Liver (tissue), 9 donors: ENCODE results near the gene NTMT1. TPM values are rescaled to one million over a fixed set of nuclear protein-coding genes. Genes with fewer than 3 reads are reported as not detected.

Experiments used
- DNase-seq: peaks from one replicate; pipeline ENCODE4 v3.0.0-alpha.2; 2017; ENCODE audit warnings: low spot score
- H3K27ac ChIP-seq, 2 donors: one replicate each; pipeline ENCODE4 v1.7.0; 2013; ENCODE audit warnings: inconsistent platforms in 2 of 2, low read length in 2 of 2, control low read depth in 1 of 2, low read depth in 1 of 2, mild to moderate bottlenecking in 1 of 2
- H3K27me3 ChIP-seq, 4 donors: one replicate each; pipeline versions ENCODE4 v1.6.1 to v1.7.0; 2013; ENCODE audit warnings: low read length in 3 of 4, inconsistent platforms in 1 of 4, mild to moderate bottlenecking in 1 of 4, moderate library complexity in 1 of 4; ENCODE audit not compliant: control insufficient read depth in 4 of 4, insufficient read depth in 4 of 4
- H3K36me3 ChIP-seq, 4 donors: one replicate each; pipeline versions ENCODE4 v1.6.1 to v1.7.0; 2013; ENCODE audit warnings: low read length in 3 of 4, mild to moderate bottlenecking in 3 of 4, low read depth in 1 of 4, moderate library complexity in 1 of 4; ENCODE audit not compliant: control insufficient read depth in 4 of 4, insufficient read depth in 3 of 4
- H3K4me1 ChIP-seq, 4 donors: one replicate each; pipeline versions ENCODE4 v1.6.1 to v1.7.0; 2013; ENCODE audit warnings: low read length in 3 of 4, mild to moderate bottlenecking in 3 of 4, moderate library complexity in 1 of 4; ENCODE audit not compliant: control insufficient read depth in 4 of 4, insufficient read depth in 4 of 4
- H3K4me3 ChIP-seq, 3 donors: one replicate each; pipeline versions ENCODE4 v1.6.1 to v1.7.0; 2013; ENCODE audit warnings: low read length in 3 of 3, control low read depth in 1 of 3, low read depth in 1 of 3, mild to moderate bottlenecking in 1 of 3
- H3K9ac ChIP-seq, 2 donors: one replicate each; pipeline ENCODE4 v1.7.0; 2013; ENCODE audit warnings: low read length in 2 of 2, mild to moderate bottlenecking in 2 of 2, moderate library complexity in 2 of 2, control low read depth in 1 of 2, low read depth in 1 of 2
- H3K9me3 ChIP-seq, 4 donors: one replicate each; pipeline versions ENCODE4 v1.6.1 to v1.7.0; 2013; ENCODE audit warnings: low read length in 3 of 4; ENCODE audit not compliant: control insufficient read depth in 4 of 4
- ATF3 ChIP-seq: IDR thresholded peaks from 2 replicates; pipeline ENCODE4 v1.6.1; 2016; ENCODE audit warnings: antibody characterized with exemption
- CTCF ChIP-seq: fragments of 150-350 bp; IDR thresholded peaks from 2 replicates; pipeline ENCODE4 v1.5.1; 2017; ENCODE audit warnings: improper control_type of control experiment, low read depth, low read length; ENCODE audit not compliant: missing input control
- EGR1 ChIP-seq, 2 donors: IDR thresholded peaks; 2 replicates each; pipeline ENCODE4 v1.6.1; 2016 to 2018; ENCODE audit warnings: antibody characterized with exemption in 2 of 2, low read depth in 2 of 2
- FOXA1 ChIP-seq: IDR thresholded peaks from 2 replicates; pipeline ENCODE4 v1.6.1; 2016; ENCODE audit warnings: antibody characterized with exemption
- FOXA2 ChIP-seq: IDR thresholded peaks from 2 replicates; pipeline ENCODE4 v1.6.1; 2016; ENCODE audit warnings: antibody characterized with exemption
- GABPA ChIP-seq, 2 donors: IDR thresholded peaks in 1 of 2; conservative IDR thresholded peaks in 1 of 2; 2 replicates each; pipeline ENCODE4 v1.6.1; 2016; ENCODE audit warnings: antibody characterized with exemption in 2 of 2, mild to moderate bottlenecking in 1 of 2, moderate library complexity in 1 of 2
- HNF4A ChIP-seq, 2 donors: conservative IDR thresholded peaks; 2 replicates each; pipeline ENCODE4 v1.6.1; 2016; ENCODE audit warnings: antibody characterized with exemption in 2 of 2, mild to moderate bottlenecking in 2 of 2
- HNF4G ChIP-seq: IDR thresholded peaks from 2 replicates; pipeline ENCODE4 v1.6.1; 2016; ENCODE audit warnings: antibody characterized with exemption
- JUND ChIP-seq, 2 donors: IDR thresholded peaks; 2 replicates each; pipeline ENCODE4 v1.6.1; 2016; ENCODE audit warnings: antibody characterized with exemption in 2 of 2
- MAX ChIP-seq: IDR thresholded peaks from 2 replicates; pipeline ENCODE4 v1.6.1; 2016; ENCODE audit warnings: antibody characterized with exemption
- NR2F2 ChIP-seq: IDR thresholded peaks from 2 replicates; pipeline ENCODE4 v1.6.1; 2016; ENCODE audit warnings: antibody characterized with exemption
- RAD21 ChIP-seq, 2 donors: IDR thresholded peaks; 2 replicates each; pipeline ENCODE4 v1.6.1; 2016; ENCODE audit warnings: antibody characterized with exemption in 2 of 2, mild to moderate bottlenecking in 2 of 2
- REST ChIP-seq: IDR thresholded peaks from 2 replicates; pipeline ENCODE4 v1.6.1; 2016; ENCODE audit warnings: antibody characterized with exemption, mild to moderate bottlenecking
- RXRA ChIP-seq, 2 donors: IDR thresholded peaks; 2 replicates each; pipeline ENCODE4 v1.6.1; 2017 to 2018; ENCODE audit warnings: antibody characterized with exemption in 2 of 2, mild to moderate bottlenecking in 1 of 2
- SP1 ChIP-seq: IDR thresholded peaks from 2 replicates; pipeline ENCODE4 v1.6.1; 2018; ENCODE audit warnings: antibody characterized with exemption, mild to moderate bottlenecking
- TAF1 ChIP-seq: conservative IDR thresholded peaks from 2 replicates; pipeline ENCODE4 v1.6.1; 2016; ENCODE audit warnings: antibody characterized with exemption, mild to moderate bottlenecking
- YY1 ChIP-seq: IDR thresholded peaks from 2 replicates; pipeline ENCODE4 v1.6.1; 2016; ENCODE audit warnings: antibody characterized with exemption, mild to moderate bottlenecking
- ZBTB33 ChIP-seq: IDR thresholded peaks from 2 replicates; pipeline ENCODE4 v1.6.1; 2016; ENCODE audit warnings: antibody characterized with exemption
- WGBS: extraction: QIAGEN DNeasy Blood & Tissue Kit; methylation state at CpG from one replicate; pipeline ENCODE4 v1.1.7; 2013; 5-methylcytosine and 5-hydroxymethylcytosine counted together
- polyA plus RNA-seq, 2 donors: library from polyadenylated mRNA; stranded (reverse) in 1 of 2; unstranded in 1 of 2; fragments of 200-250 nt in 1 of 2; fragments of >200 nt in 1 of 2; fragmentation: Nextera tagmentation in 1 of 2; extraction: Ambion mirVana in 1 of 2; gene quantifications; one replicate each; pipeline versions ENCODE4 v1.2.1 to v1.2.3, GENCODE V29; 2013 to 2015
- total RNA-seq, 2 donors: library from RNA; depleted of rRNA; stranded (reverse); fragments of >200 nt; gene quantifications; one replicate each; pipeline ENCODE4 v1.2.3, GENCODE V29; 2014
- donor health status: healthy.
- donor health status: healthy.
- donor health status: healthy.
- donor health status: healthy.
- donor health status: healthy.

The NTMT1 gene
- total and polyA plus RNA-seq, 4 donors: 13.1 to 42.5 (median 26.2) TPM

- no peaks in the 10 kb centered on the region for H3K36me3 ChIP-seq
- no peak overlapping the region for H3K9ac ChIP-seq
- no peaks in the 10 kb centered on the region for H3K4me1 ChIP-seq
- peaks cover 0 to 6% (median under 1%) of the 10 kb centered on the region in 4 donors for H3K9me3 ChIP-seq
- H3K27ac ChIP-seq: no peak overlapping the region
- peak in 1 of 2 donors; percentile 17 for TF ChIP-seq RXRA (IDR thresholded peaks at IDR 0.05)
- no peak for TF ChIP-seq EGR1 (IDR thresholded peaks at IDR 0.05; ENCODE audit: low read depth in 2 of 2)
- TF ChIP-seq GABPA (IDR thresholded peaks at IDR 0.05 in 1 of 2, conservative IDR thresholded peaks at IDR 0.05 in 1 of 2): peak in 1 of 2 donors; percentile 35
- TF ChIP-seq MAX: no peak
- TF ChIP-seq HNF4A (conservative IDR thresholded peaks at IDR 0.05): no peak
- H3K27me3 ChIP-seq: no peaks in the 10 kb centered on the region
- H3K4me3 ChIP-seq: no peak overlapping the region
- DNase-seq: no peak
- 75% methylated on average over 34 of the region's 34 CpGs for WGBS
These were observed 49.1 kb upstream of the NTMT1 start for GRCh38 chr9:129576546-129577543.

GRCh38 chr9:129579294-129579693 is 46.7 kb upstream of the NTMT1 start:
- no peak overlapping the region for H3K4me3 ChIP-seq
- DNase-seq: no peak
- WGBS: 95% methylated on average over 3 of the region's 3 CpGs
- H3K27me3 ChIP-seq: no peaks in the 10 kb centered on the region
- H3K27ac ChIP-seq: no peak overlapping the region
- H3K36me3 ChIP-seq: no peaks in the 10 kb centered on the region
- TF ChIP-seq SP1 (no peak), CTCF (no peak), TAF1 (no peak), HNF4G (no peak), JUND (IDR thresholded peaks at IDR 0.05) (no peak), RAD21 (IDR thresholded peaks at IDR 0.05) (no peak), MAX (no peak), FOXA1 (no peak), REST (no peak), FOXA2 (no peak), ZBTB33 (no peak), ATF3 (no peak), NR2F2 (no peak), HNF4A (conservative IDR thresholded peaks at IDR 0.05) (no peak), YY1 (no peak), GABPA (IDR thresholded peaks at IDR 0.05 in 1 of 2, conservative IDR thresholded peaks at IDR 0.05 in 1 of 2) (no peak), EGR1 (IDR thresholded peaks at IDR 0.05; ENCODE audit: low read depth in 2 of 2) (no peak), RXRA (IDR thresholded peaks at IDR 0.05) (no peak)
- no peak overlapping the region for H3K9ac ChIP-seq
- H3K9me3 ChIP-seq: no peaks in the 10 kb centered on the region
- no peaks in the 10 kb centered on the region for H3K4me1 ChIP-seq
